ENCODE measurements around the gene NTRK1.

NTRK1 gene

GRCh38 chr1:156838972-156839371 lies 21.7 kb upstream of the NTRK1 start:
- no peak for DNase-seq (ENCODE audit: low spot score)

- DNase-seq (ENCODE audit: low spot score) = no peak
Observed at GRCh38 chr1:156839426-156840109, 21.1 kb upstream of the NTRK1 start.

GRCh38 chr1:156840186-156840897 lies 20.3 kb upstream of the NTRK1 start:
- DNase-seq (ENCODE audit: low spot score) = no peak

- no peak for DNase-seq (ENCODE audit: low spot score)
Observed at GRCh38 chr1:156840898-156841279, 19.8 kb upstream of the NTRK1 start.

- no peak for DNase-seq (ENCODE audit: low spot score)
Observed at GRCh38 chr1:156841295-156841855, 19.3 kb upstream of the NTRK1 start.

GRCh38 chr1:156842618-156843300 lies 17.9 kb upstream of the NTRK1 start:
- no peak for DNase-seq (ENCODE audit: low spot score)

GRCh38 chr1:156844102-156844501 lies 16.6 kb upstream of the NTRK1 start:
- DNase-seq (ENCODE audit: low spot score) = no peak

- DNase-seq (ENCODE audit: low spot score) = no peak
Observed at GRCh38 chr1:156844638-156845037, 16.0 kb upstream of the NTRK1 start.

- no peak for DNase-seq (ENCODE audit: low spot score)
Observed at GRCh38 chr1:156845055-156845952, 15.4 kb upstream of the NTRK1 start.

GRCh38 chr1:156845953-156846545 lies 14.6 kb upstream of the NTRK1 start:
- no peak for DNase-seq (ENCODE audit: low spot score)

- no peak for DNase-seq (ENCODE audit: low spot score)
Observed at GRCh38 chr1:156846643-156847042, 14.0 kb upstream of the NTRK1 start.

- DNase-seq (ENCODE audit: low spot score) = no peak
Observed at GRCh38 chr1:156847591-156848460, 12.8 kb upstream of the NTRK1 start.

- peak; percentile 46 for DNase-seq (ENCODE audit: low spot score)
Observed at GRCh38 chr1:156848461-156849150, 12.1 kb upstream of the NTRK1 start.

GRCh38 chr1:156849151-156849496 lies 11.5 kb upstream of the NTRK1 start:
- no peak for DNase-seq (ENCODE audit: low spot score)

GRCh38 chr1:156851779-156852417 lies 8.8 kb upstream of the NTRK1 start:
- DNase-seq (ENCODE audit: low spot score) = no peak

GRCh38 chr1:156852418-156852874 lies 8.2 kb upstream of the NTRK1 start:
- DNase-seq (ENCODE audit: low spot score) = no peak

GRCh38 chr1:156853761-156854160 lies 6.9 kb upstream of the NTRK1 start:
- no peak for DNase-seq (ENCODE audit: low spot score)

- DNase-seq (ENCODE audit: low spot score) = no peak
Observed at GRCh38 chr1:156854634-156855033, 6.0 kb upstream of the NTRK1 start.

GRCh38 chr1:156856282-156856785 lies 4.3 kb upstream of the NTRK1 start:
- no peak for DNase-seq (ENCODE audit: low spot score)

All from kidney tubule cell (primary cell).